Neural progenitor cell (in vitro differentiated cells): ENCODE measurements around the gene LRRC10. TPM values are rescaled to one million over a fixed set of nuclear protein-coding genes. Genes with fewer than 3 reads are reported as not detected.

Experiments
- DNase-seq: peaks from one replicate; pipeline ENCODE4 v3.0.0-alpha.2; 2016; ENCODE audit warnings: low spot score
- H2AFZ ChIP-seq: fragments of 200-600 bp; sonication (generic); replicated peaks from 2 replicates; pipeline ENCODE4 v1.6.1; 2016; ENCODE audit warnings: antibody characterized with exemption
- H3F3A ChIP-seq: fragments of 200-600 bp; sonication (generic); 2 replicates; pipeline ENCODE4 v1.6.1; 2016; ENCODE audit warnings: antibody characterized with exemption, low read depth
- H3K27ac ChIP-seq: fragments of 200-600 bp; sonication (generic); 2 replicates; pipeline ENCODE4 v1.5.1; 2016; ENCODE audit warnings: mild to moderate bottlenecking
- H3K27me3 ChIP-seq: fragments of 200-600 bp; sonication (generic); 2 replicates; pipeline ENCODE4 v1.6.1; 2016; ENCODE audit warnings: mild to moderate bottlenecking, moderate library complexity
- H3K36me3 ChIP-seq: fragments of 200-600 bp; sonication (generic); 2 replicates; pipeline ENCODE4 v1.5.1; 2016
- H3K4me1 ChIP-seq: fragments of 200-600 bp; sonication (generic); 2 replicates; pipeline ENCODE4 v1.6.1; 2016; ENCODE audit warnings: mixed run types
- H3K4me2 ChIP-seq: fragments of 200-600 bp; sonication (generic); 2 replicates; pipeline ENCODE4 v1.6.1; 2016
- H3K4me3 ChIP-seq: fragments of 200-600 bp; sonication (generic); 2 replicates; pipeline ENCODE4 v1.5.1; 2016
- H3K79me2 ChIP-seq: fragments of 200-600 bp; sonication (generic); 2 replicates; pipeline ENCODE4 v1.6.1; 2016; ENCODE audit warnings: low read depth
- H3K9ac ChIP-seq: fragments of 200-600 bp; sonication (generic); 2 replicates; pipeline ENCODE4 v1.6.1; 2016
- H3K9me3 ChIP-seq: fragments of 200-600 bp; sonication (generic); 2 replicates; pipeline ENCODE4 v1.5.1; 2016; ENCODE audit warnings: low read depth
- H4K20me1 ChIP-seq: fragments of 200-600 bp; sonication (generic); 2 replicates; pipeline ENCODE4 v1.6.1; 2016; ENCODE audit warnings: low read depth
- H3K27ac Mint-ChIP-seq: 3 replicates; pipeline ENCODE4 v1.8.0; 2021; ENCODE audit warnings: mixed read lengths
- H3K27me3 Mint-ChIP-seq: 2 replicates; pipeline ENCODE4 v1.8.0; 2022; ENCODE audit warnings: low read depth, mild to moderate bottlenecking, inconsistent platforms, moderate library complexity, mixed read lengths; ENCODE audit not compliant: insufficient read depth
- H3K36me3 Mint-ChIP-seq: 3 replicates; pipeline ENCODE4 v1.8.0; 2021; ENCODE audit warnings: mixed read lengths
- H3K4me1 Mint-ChIP-seq: 3 replicates; pipeline ENCODE4 v1.8.0; 2021; ENCODE audit warnings: mixed read lengths
- H3K4me3 Mint-ChIP-seq: 3 replicates; pipeline ENCODE4 v1.8.0; 2021; ENCODE audit warnings: mild to moderate bottlenecking, moderate library complexity, mixed read lengths
- H3K9me3 Mint-ChIP-seq: 3 replicates; pipeline ENCODE4 v1.8.0; 2020; ENCODE audit warnings: mixed read lengths
- EZH2 ChIP-seq: fragments of 200-600 bp; sonication (generic); IDR thresholded peaks from 2 replicates; pipeline ENCODE4 v1.6.1; 2017; ENCODE audit warnings: antibody characterized with exemption, mild to moderate bottlenecking, moderate library complexity
- EZH2phosphoT487 ChIP-seq: fragments of 200-600 bp; sonication (generic); IDR thresholded peaks from 2 replicates; pipeline ENCODE4 v1.6.1; 2017; ENCODE audit warnings: antibody characterized with exemption
- total RNA-seq: library from RNA; depleted of rRNA; stranded (reverse); fragments of >200 nt; gene quantifications from 2 replicates; pipeline ENCODE4 v1.2.3, GENCODE V29; 2015; ENCODE audit warnings: low replicate concordance
- TF ChIP-seq, protein P1 (sequence below): fragments of 200-600 bp; sonication (generic); IDR thresholded peaks from 2 replicates; pipeline ENCODE4 v1.5.1; 2017; ENCODE audit warnings: antibody characterized with exemption, mild to moderate bottlenecking

Gene LRRC10
- total RNA-seq, 1 donor from 2014 or later = not detected

- H3K4me2 ChIP-seq = no peak overlapping the region
- no peak overlapping the region for H3K27ac Mint-ChIP-seq
- no peaks in the 10 kb centered on the region for H3K9me3 Mint-ChIP-seq
Observed at GRCh38 chr12:69630191-69630590, 19.5 kb upstream of the LRRC10 start.

GRCh38 chr12:69627501-69627900 lies 16.8 kb upstream of the LRRC10 start:
- no peak overlapping the region for H3K4me3 Mint-ChIP-seq
- H3K79me2 ChIP-seq = no peaks in the 10 kb centered on the region
- H3K9ac ChIP-seq = no peak overlapping the region
- no peaks in the 10 kb centered on the region for H3K9me3 Mint-ChIP-seq
- no peaks in the 10 kb centered on the region for H3K27me3 ChIP-seq
- no peak overlapping the region for H3K27ac ChIP-seq
- no peak for DNase-seq
- H3F3A ChIP-seq = no peaks in the 10 kb centered on the region
- no peaks in the 10 kb centered on the region for H4K20me1 ChIP-seq
- TF ChIP-seq, protein P1, sequence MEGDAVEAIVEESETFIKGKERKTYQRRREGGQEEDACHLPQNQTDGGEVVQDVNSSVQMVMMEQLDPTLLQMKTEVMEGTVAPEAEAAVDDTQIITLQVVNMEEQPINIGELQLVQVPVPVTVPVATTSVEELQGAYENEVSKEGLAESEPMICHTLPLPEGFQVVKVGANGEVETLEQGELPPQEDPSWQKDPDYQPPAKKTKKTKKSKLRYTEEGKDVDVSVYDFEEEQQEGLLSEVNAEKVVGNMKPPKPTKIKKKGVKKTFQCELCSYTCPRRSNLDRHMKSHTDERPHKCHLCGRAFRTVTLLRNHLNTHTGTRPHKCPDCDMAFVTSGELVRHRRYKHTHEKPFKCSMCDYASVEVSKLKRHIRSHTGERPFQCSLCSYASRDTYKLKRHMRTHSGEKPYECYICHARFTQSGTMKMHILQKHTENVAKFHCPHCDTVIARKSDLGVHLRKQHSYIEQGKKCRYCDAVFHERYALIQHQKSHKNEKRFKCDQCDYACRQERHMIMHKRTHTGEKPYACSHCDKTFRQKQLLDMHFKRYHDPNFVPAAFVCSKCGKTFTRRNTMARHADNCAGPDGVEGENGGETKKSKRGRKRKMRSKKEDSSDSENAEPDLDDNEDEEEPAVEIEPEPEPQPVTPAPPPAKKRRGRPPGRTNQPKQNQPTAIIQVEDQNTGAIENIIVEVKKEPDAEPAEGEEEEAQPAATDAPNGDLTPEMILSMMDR = no peak
- no peak for TF ChIP-seq EZH2
- TF ChIP-seq EZH2phosphoT487 = no peak
- H3K27me3 Mint-ChIP-seq = peaks cover 5% of the 10 kb centered on the region
- no peaks in the 10 kb centered on the region for H3K36me3 ChIP-seq
- no peak overlapping the region for H3K27ac Mint-ChIP-seq
- H3K4me1 Mint-ChIP-seq = no peaks in the 10 kb centered on the region
- H3K9me3 ChIP-seq = no peaks in the 10 kb centered on the region
- no peak overlapping the region for H3K4me2 ChIP-seq
- H2AFZ ChIP-seq = no peak overlapping the region
- no peak overlapping the region for H3K4me3 ChIP-seq
- H3K4me1 ChIP-seq = no peaks in the 10 kb centered on the region
- H3K36me3 Mint-ChIP-seq = no peaks in the 10 kb centered on the region

More at GRCh38 chr12:69630191-69630590, 19.5 kb upstream of the LRRC10 start:
- Histone ChIP-seq H3F3A (no peaks in the 10 kb centered on the region), H3K27ac (no peak overlapping the region), H4K20me1 (no peaks in the 10 kb centered on the region), H3K9me3 (no peaks in the 10 kb centered on the region), H3K4me3 (no peak overlapping the region), H3K79me2 (no peaks in the 10 kb centered on the region), H3K27me3 (no peaks in the 10 kb centered on the region), H3K36me3 (no peaks in the 10 kb centered on the region), H2AFZ (peak overlapping the region; percentile 20), H3K4me1 (no peaks in the 10 kb centered on the region), H3K9ac (no peak overlapping the region)
- H3K36me3 Mint-ChIP-seq = no peaks in the 10 kb centered on the region
- no peaks in the 10 kb centered on the region for H3K4me1 Mint-ChIP-seq
- peaks cover 7% of the 10 kb centered on the region for H3K27me3 Mint-ChIP-seq
- no peak for TF ChIP-seq EZH2phosphoT487
- TF ChIP-seq EZH2 = no peak
- TF ChIP-seq, protein P1 = peak; percentile 50
- DNase-seq = no peak
- H3K4me3 Mint-ChIP-seq = no peak overlapping the region

DNA sequence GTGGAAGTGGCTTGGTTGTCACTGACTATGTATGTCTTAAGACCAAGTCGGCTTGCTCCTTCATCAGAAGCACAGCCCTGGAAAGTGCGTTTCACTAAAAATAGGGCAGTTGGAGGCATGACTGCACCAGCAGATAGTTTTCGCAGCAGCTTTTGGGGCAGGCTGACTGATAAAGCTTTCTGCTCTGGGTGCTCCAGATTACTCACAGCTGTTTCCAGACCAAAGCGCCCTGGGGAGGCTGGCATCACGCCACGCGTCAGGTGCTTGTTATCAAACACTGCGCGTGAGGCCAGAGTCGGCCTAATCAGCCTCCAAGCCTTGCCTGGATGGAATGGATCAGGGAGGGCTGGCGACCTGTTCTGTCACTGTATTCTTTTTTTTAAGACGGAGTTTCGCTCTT lies 13.3 kb upstream of the LRRC10 start:
- DNase-seq = no peak
- no peak overlapping the region for H2AFZ ChIP-seq
- no peak overlapping the region for H3K4me2 ChIP-seq
- Mint-ChIP-seq H3K36me3 (no peaks in the 10 kb centered on the region), H3K9me3 (no peaks in the 10 kb centered on the region), H3K4me1 (peaks cover 3% of the 10 kb centered on the region), H3K27ac (no peak overlapping the region), H3K4me3 (no peak overlapping the region), H3K27me3 (peaks cover 3% of the 10 kb centered on the region)
- no peaks in the 10 kb centered on the region for H3F3A ChIP-seq
- H3K9me3 ChIP-seq = no peaks in the 10 kb centered on the region
- no peaks in the 10 kb centered on the region for H3K36me3 ChIP-seq
- H3K4me1 ChIP-seq = no peaks in the 10 kb centered on the region
- no peaks in the 10 kb centered on the region for H3K27me3 ChIP-seq
- H3K27ac ChIP-seq = no peak overlapping the region
- H3K9ac ChIP-seq = no peak overlapping the region
- TF ChIP-seq EZH2phosphoT487 = no peak
- no peak for TF ChIP-seq EZH2
- H3K79me2 ChIP-seq = no peaks in the 10 kb centered on the region
- H3K4me3 ChIP-seq = no peak overlapping the region
- H4K20me1 ChIP-seq = no peaks in the 10 kb centered on the region

DNA sequence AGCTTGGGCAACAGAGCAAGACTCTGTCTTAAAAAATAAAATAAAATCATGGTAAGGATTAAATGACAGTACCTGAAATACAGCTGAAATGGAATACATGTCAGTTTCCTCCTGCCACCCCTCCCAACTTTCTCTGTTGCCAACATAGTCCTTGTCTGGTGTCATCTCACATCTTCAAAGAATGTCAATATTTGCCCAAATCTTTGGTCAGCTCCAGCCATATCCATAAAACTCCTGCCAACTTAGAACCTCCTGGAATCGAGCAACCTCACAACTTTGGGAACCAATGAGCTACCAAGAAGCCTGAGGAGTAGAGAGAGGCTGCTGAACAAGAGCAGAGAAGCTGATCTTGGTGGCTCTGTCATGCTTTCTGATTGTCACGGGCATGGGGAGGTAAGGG lies 10.8 kb upstream of the LRRC10 start:
- Mint-ChIP-seq H3K4me1 (peaks cover 3% of the 10 kb centered on the region), H3K9me3 (no peaks in the 10 kb centered on the region), H3K36me3 (no peaks in the 10 kb centered on the region), H3K27me3 (peaks cover 5% of the 10 kb centered on the region), H3K4me3 (no peak overlapping the region), H3K27ac (no peak overlapping the region)
- Histone ChIP-seq H2AFZ (no peak overlapping the region), H3K4me2 (no peak overlapping the region), H3K27ac (no peak overlapping the region), H3K9me3 (no peaks in the 10 kb centered on the region), H3F3A (no peaks in the 10 kb centered on the region), H3K27me3 (no peaks in the 10 kb centered on the region), H3K4me3 (no peak overlapping the region), H3K36me3 (no peaks in the 10 kb centered on the region), H3K4me1 (no peaks in the 10 kb centered on the region), H4K20me1 (no peaks in the 10 kb centered on the region), H3K9ac (no peak overlapping the region), H3K79me2 (no peaks in the 10 kb centered on the region)
- no peak for DNase-seq
- TF ChIP-seq EZH2phosphoT487 (no peak), EZH2 (no peak)
- TF ChIP-seq, protein P1 = no peak
